Measurements from ENCODE around the gene ACOT2.
"Not testable (repeated sequence)": the region's sequence is repeated elsewhere in the genome, so short reads cannot be mapped to it uniquely, and the experiment has no call there.

Gene ACOT2

DNA sequence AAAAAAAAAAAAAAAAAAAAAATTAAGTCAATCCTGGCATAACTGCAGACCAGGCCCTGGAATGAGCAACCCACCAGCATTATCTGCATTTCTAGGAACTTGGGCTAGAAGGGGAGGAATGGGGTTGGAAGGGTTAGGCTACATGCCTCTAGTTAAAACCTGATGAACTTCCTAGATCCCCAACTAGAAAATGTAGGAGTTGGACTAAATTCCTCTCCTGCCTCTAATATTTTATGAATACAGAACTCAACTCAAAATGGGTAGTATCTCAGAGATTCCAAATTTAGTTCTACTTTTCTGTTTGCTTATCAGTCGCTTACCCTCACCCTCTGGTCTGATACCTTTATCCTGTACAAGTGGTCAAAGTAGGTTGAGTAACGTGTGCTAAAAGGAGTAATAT, 39.7 kb upstream of the ACOT2 start:
- not testable (repeated sequence) for H2AK5ac ChIP-seq (ENCODE audit: low read length, severe bottlenecking); H3K14ac ChIP-seq (ENCODE audit: low read length in 2 of 2); H3K36me3 ChIP-seq (ENCODE audit: control insufficient read depth in 1 of 2, insufficient read depth in 2 of 2, low read depth in 1 of 2, low read length in 2 of 2); H2AFZ ChIP-seq (ENCODE audit: low read depth, low read length); H3K23ac ChIP-seq (ENCODE audit: low read length in 2 of 2); H3K9me3 ChIP-seq (ENCODE audit: control insufficient read depth, low read length); H3K27ac ChIP-seq (ENCODE audit: low read length, poor library complexity, severe bottlenecking); H3K4ac ChIP-seq (ENCODE audit: low read depth in 1 of 2, low read length in 2 of 2); H3K18ac ChIP-seq (ENCODE audit: low read depth in 1 of 2, low read length in 2 of 2); H4K91ac ChIP-seq (ENCODE audit: low read length); H2BK15ac ChIP-seq (ENCODE audit: low read depth, poor library complexity, severe bottlenecking); H3K9ac ChIP-seq (ENCODE audit: low read length); H3K27me3 ChIP-seq (ENCODE audit: control insufficient read depth in 1 of 2, insufficient read depth in 1 of 2, low read length in 2 of 2); H2BK5ac ChIP-seq (ENCODE audit: low read depth, low read length, poor library complexity, severe bottlenecking); H2BK12ac ChIP-seq (ENCODE audit: low read length in 2 of 2); H2BK120ac ChIP-seq (ENCODE audit: low read depth, low read length); DNase-seq; H4K8ac ChIP-seq (ENCODE audit: low read length); H3K79me1 ChIP-seq (replicated peaks; ENCODE audit: low read length, poor library complexity, severe bottlenecking); H3K4me3 ChIP-seq (ENCODE audit: insufficient read depth in 1 of 2, low read depth in 1 of 2, low read length in 2 of 2); H3K4me2 ChIP-seq (ENCODE audit: low read length, poor library complexity, severe bottlenecking); H3K4me1 ChIP-seq (ENCODE audit: control insufficient read depth, insufficient read depth, low read depth, low read length)
- no CpG with 5 or more reads among the region's 2 CpGs for whole genome bisulfite sequencing

DNA sequence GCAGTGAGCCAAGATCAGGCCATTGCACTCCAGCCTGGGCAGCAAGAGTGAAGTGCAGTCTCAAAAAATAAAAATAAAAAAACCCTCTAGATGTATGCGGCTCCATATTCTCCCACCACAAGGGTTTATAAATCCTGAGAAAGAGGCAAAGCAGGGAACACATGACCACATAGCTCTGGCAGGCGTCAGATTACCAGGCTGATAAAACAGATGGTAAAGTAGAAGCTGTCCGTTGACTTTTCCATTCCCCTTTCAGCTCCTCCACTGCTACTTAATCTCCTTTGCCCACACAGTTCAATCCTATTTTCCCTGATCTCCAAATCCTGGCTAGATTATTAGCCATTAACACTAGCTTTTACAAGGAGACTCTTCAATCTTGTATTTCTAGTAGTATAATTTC, 37.0 kb upstream of the ACOT2 start:
- not testable (repeated sequence) for H4K8ac ChIP-seq (ENCODE audit: low read length); H2BK12ac ChIP-seq (ENCODE audit: low read length in 2 of 2); H3K4ac ChIP-seq (ENCODE audit: low read depth in 1 of 2, low read length in 2 of 2); H2BK5ac ChIP-seq (ENCODE audit: low read depth, low read length, poor library complexity, severe bottlenecking); H3K27ac ChIP-seq (ENCODE audit: low read length, poor library complexity, severe bottlenecking); H3K79me1 ChIP-seq (replicated peaks; ENCODE audit: low read length, poor library complexity, severe bottlenecking); H2BK120ac ChIP-seq (ENCODE audit: low read depth, low read length); H3K9ac ChIP-seq (ENCODE audit: low read length); H4K91ac ChIP-seq (ENCODE audit: low read length); H3K4me1 ChIP-seq (ENCODE audit: control insufficient read depth, insufficient read depth, low read depth, low read length); H3K4me2 ChIP-seq (ENCODE audit: low read length, poor library complexity, severe bottlenecking); H3K4me3 ChIP-seq (ENCODE audit: insufficient read depth in 1 of 2, low read depth in 1 of 2, low read length in 2 of 2); H2BK15ac ChIP-seq (ENCODE audit: low read depth, poor library complexity, severe bottlenecking); H3K36me3 ChIP-seq (ENCODE audit: control insufficient read depth in 1 of 2, insufficient read depth in 2 of 2, low read depth in 1 of 2, low read length in 2 of 2); H2AFZ ChIP-seq (ENCODE audit: low read depth, low read length); H3K18ac ChIP-seq (ENCODE audit: low read depth in 1 of 2, low read length in 2 of 2); H3K23ac ChIP-seq (ENCODE audit: low read length in 2 of 2); H3K27me3 ChIP-seq (ENCODE audit: control insufficient read depth in 1 of 2, insufficient read depth in 1 of 2, low read length in 2 of 2); H2AK5ac ChIP-seq (ENCODE audit: low read length, severe bottlenecking); H3K9me3 ChIP-seq (ENCODE audit: control insufficient read depth, low read length); H3K14ac ChIP-seq (ENCODE audit: low read length in 2 of 2)
- peak; percentile 13 for DNase-seq
- WGBS, result no CpG with 5 or more reads among the region's 3 CpGs

- Histone ChIP-seq H3K27ac (ENCODE audit: low read length, poor library complexity, severe bottlenecking) (peak overlapping the region; percentile 7), H3K18ac (ENCODE audit: low read depth in 1 of 2, low read length in 2 of 2) (peak overlapping the region; percentile 2 to 84), H3K4me3 (ENCODE audit: insufficient read depth in 1 of 2, low read depth in 1 of 2, low read length in 2 of 2) (peak overlapping the region; percentile 53 to 67), H4K8ac (ENCODE audit: low read length) (peak overlapping the region; percentile 89), H3K9ac (ENCODE audit: low read length) (peak overlapping the region; percentile 94), H2BK120ac (ENCODE audit: low read depth, low read length) (peak overlapping the region; percentile 11), H3K4ac (ENCODE audit: low read depth in 1 of 2, low read length in 2 of 2) (peak overlapping the region; percentile 40 to 67), H2BK15ac (ENCODE audit: low read depth, poor library complexity, severe bottlenecking) (peak overlapping the region; percentile 0), H3K23ac (ENCODE audit: low read length in 2 of 2) (peak overlapping the region in 1 of 2 experiments; percentile 80), H3K4me2 (ENCODE audit: low read length, poor library complexity, severe bottlenecking) (peak overlapping the region; percentile 72), H4K91ac (ENCODE audit: low read length) (peak overlapping the region; percentile 70), H3K14ac (ENCODE audit: low read length in 2 of 2) (peak overlapping the region in 1 of 2 experiments; percentile 35), H2AFZ (ENCODE audit: low read depth, low read length) (peak overlapping the region; percentile 2)
- not testable (repeated sequence) for H2BK12ac ChIP-seq (ENCODE audit: low read length in 2 of 2); H3K36me3 ChIP-seq (ENCODE audit: control insufficient read depth in 1 of 2, insufficient read depth in 2 of 2, low read depth in 1 of 2, low read length in 2 of 2); H2BK5ac ChIP-seq (ENCODE audit: low read depth, low read length, poor library complexity, severe bottlenecking); H3K4me1 ChIP-seq (ENCODE audit: control insufficient read depth, insufficient read depth, low read depth, low read length); H2AK5ac ChIP-seq (ENCODE audit: low read length, severe bottlenecking); H3K9me3 ChIP-seq (ENCODE audit: control insufficient read depth, low read length); H3K27me3 ChIP-seq (ENCODE audit: control insufficient read depth in 1 of 2, insufficient read depth in 1 of 2, low read length in 2 of 2); H3K79me1 ChIP-seq (replicated peaks; ENCODE audit: low read length, poor library complexity, severe bottlenecking)
- peak; percentile 41 for DNase-seq
- WGBS, result 2% methylated on average over 73 of the region's 84 CpGs
Observed at GRCh38 chr14:73537244-73538045, 31.6 kb upstream of the ACOT2 start.

DNA sequence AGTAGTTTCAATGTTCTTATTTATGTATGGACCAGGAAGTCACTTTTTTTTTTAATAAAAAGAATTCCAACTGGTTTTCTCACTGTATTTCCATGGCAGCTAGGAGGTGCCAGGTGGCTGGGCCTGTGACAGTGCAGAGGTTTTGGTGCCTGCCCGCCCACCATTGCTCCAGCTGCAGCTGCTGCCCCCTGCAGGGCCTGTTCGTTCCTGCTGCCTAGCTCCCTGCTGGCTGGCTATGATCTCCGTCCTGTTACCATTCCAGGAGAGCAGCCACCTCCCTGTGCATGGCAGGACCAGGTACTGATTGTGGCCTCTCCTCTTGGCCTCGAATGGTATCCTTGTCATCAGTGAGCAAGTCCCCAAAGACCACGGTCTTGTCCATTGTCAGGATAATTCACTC, 30.0 kb upstream of the ACOT2 start:
- H3K9me3 ChIP-seq (ENCODE audit: control insufficient read depth, low read length); H2BK120ac ChIP-seq (ENCODE audit: low read depth, low read length); H4K8ac ChIP-seq (ENCODE audit: low read length); H2BK15ac ChIP-seq (ENCODE audit: low read depth, poor library complexity, severe bottlenecking); H3K4me3 ChIP-seq (ENCODE audit: insufficient read depth in 1 of 2, low read depth in 1 of 2, low read length in 2 of 2); H4K91ac ChIP-seq (ENCODE audit: low read length); H3K4me2 ChIP-seq (ENCODE audit: low read length, poor library complexity, severe bottlenecking); H3K14ac ChIP-seq (ENCODE audit: low read length in 2 of 2); H2AK5ac ChIP-seq (ENCODE audit: low read length, severe bottlenecking); H2AFZ ChIP-seq (ENCODE audit: low read depth, low read length); H3K4ac ChIP-seq (ENCODE audit: low read depth in 1 of 2, low read length in 2 of 2); H3K27me3 ChIP-seq (ENCODE audit: control insufficient read depth in 1 of 2, insufficient read depth in 1 of 2, low read length in 2 of 2); H2BK12ac ChIP-seq (ENCODE audit: low read length in 2 of 2); H3K27ac ChIP-seq (ENCODE audit: low read length, poor library complexity, severe bottlenecking); H2BK5ac ChIP-seq (ENCODE audit: low read depth, low read length, poor library complexity, severe bottlenecking); H3K23ac ChIP-seq (ENCODE audit: low read length in 2 of 2); H3K18ac ChIP-seq (ENCODE audit: low read depth in 1 of 2, low read length in 2 of 2); H3K79me1 ChIP-seq (replicated peaks; ENCODE audit: low read length, poor library complexity, severe bottlenecking); H3K4me1 ChIP-seq (ENCODE audit: control insufficient read depth, insufficient read depth, low read depth, low read length); H3K36me3 ChIP-seq (ENCODE audit: control insufficient read depth in 1 of 2, insufficient read depth in 2 of 2, low read depth in 1 of 2, low read length in 2 of 2): not testable (repeated sequence)
- H3K9ac ChIP-seq (ENCODE audit: low read length), result peak overlapping the region; percentile 94
- 40% methylated on average over 5 of the region's 5 CpGs for WGBS
- DNase-seq, result peak; percentile 44
